ENCODE measurements around the gene APCDD1L. TPM values are rescaled to one million over a fixed set of nuclear protein-coding genes. Genes with fewer than 3 reads are reported as not detected.

APCDD1L gene
- polyA plus RNA-seq, 1 of the 3 experiments (the other 2 are of a cell fraction): 0.99 TPM

DNA sequence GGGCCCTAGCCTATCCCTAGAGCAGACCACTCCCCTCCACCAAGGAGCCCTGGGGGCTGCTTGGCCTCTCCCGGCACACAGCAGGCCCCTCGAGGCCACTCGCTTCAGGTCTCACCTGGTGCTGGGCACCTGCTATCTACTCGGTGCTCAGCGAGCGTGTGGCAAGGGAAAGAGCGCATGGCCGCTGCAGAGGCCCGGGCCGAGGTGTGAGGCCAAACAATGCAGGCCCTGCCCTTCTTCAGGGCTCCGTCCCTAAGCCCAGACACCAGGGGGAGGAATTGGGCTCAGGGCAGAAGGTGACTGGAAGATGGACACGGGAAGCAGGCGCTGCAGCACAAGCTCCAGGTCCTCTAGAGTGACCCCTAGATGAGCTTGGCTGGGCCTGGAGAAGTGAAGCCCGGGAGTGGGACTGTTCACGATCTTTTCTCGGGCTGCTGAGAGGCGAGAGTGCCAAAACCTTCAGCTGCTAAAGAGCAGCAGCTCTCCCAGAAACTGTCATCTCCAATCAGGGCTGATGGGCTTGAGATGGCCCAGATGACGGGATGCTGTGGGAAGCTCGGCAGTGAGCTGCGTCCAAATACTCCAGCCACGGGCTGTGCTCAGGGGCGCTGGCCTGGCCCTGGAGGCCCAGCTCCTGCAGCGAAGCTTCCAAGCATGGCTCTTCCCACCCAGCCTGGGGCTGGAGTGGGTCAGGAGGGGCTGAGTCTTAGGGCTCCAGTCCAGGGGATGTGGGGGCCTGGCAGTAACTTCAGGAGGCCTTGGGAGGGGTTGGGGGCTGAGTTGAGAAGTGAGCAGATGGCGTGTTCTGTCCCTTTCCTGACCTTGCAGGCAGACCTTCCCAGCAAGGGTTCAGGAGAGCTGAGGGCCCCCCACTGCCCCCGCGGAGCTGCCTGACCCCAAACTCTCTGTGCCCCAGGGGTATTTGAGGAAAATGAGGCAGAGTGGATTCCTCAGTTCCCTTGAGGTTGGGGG lies 43.7 kb downstream of the APCDD1L start:
- Histone ChIP-seq H3K9me2 (no peaks in the 10 kb centered on the region), H3K27ac (ENCODE audit: low read depth in 2 of 2, low read length in 1 of 2) (peak overlapping the region; percentile 82 to 90), H3K79me2 (ENCODE audit: insufficient read depth) (no peaks in the 10 kb centered on the region), H3K4me3 (ENCODE audit: low read depth in 2 of 2, low read length in 1 of 2) (no peak overlapping the region), H3K4me2 (peak overlapping the region; percentile 51; the same call in 1 of the 2 replicates), H3K9me3 (no peaks in the 10 kb centered on the region), H3K4me1 (ENCODE audit: control insufficient read depth in 1 of 2, insufficient read depth in 2 of 2, low read depth in 1 of 2, low read length in 1 of 2) (peaks cover 5 to 52% of the 10 kb centered on the region in 2 experiments; a peak in 3 of 4 replicates), H3K27me3 (ENCODE audit: insufficient read depth) (no peaks in the 10 kb centered on the region), H2AFZ (ENCODE audit: low read depth) (no peak overlapping the region), H4K20me1 (ENCODE audit: insufficient read depth) (no peaks in the 10 kb centered on the region), H3K9ac (no peak overlapping the region; the same call in 1 of the 2 replicates), H3F3A (replicated peaks; ENCODE audit: insufficient read depth) (peaks cover 11% of the 10 kb centered on the region), H3K36me3 (replicated peaks in 1 of 2; ENCODE audit: control insufficient read depth in 1 of 2, insufficient read depth in 2 of 2, low read length in 1 of 2) (no peaks in the 10 kb centered on the region)
- 61% methylated on average over 19 of the region's 26 CpGs for WGBS (ENCODE audit: low lambda C conversion rate)
- DNase-seq: peak; percentile 92
- ChIA-PET POLR2A (interaction anchor here (0.8 to 1.7 kb wide), 6 partner anchors 14 to 180 kb away, joined by 3 to 9 read pairs (median 3); partner anchors contain the start of genes STX16 and VAPB), CTCF (interaction anchor here (0.7 to 1.8 kb wide), 11 partner anchors 10 to 262 kb away, joined by 3 to 7 read pairs (median 3); no protein-coding TSS in a partner anchor)
- TF ChIP-seq GATA2 (CRISPR knock-in tag; IDR thresholded peaks at IDR 0.05) (peak; percentile 70), ELF1 (IDR thresholded peaks at IDR 0.05) (0 out of 2 replicates have a peak, but pooled peaks have one; percentile 24), TCF12 (IDR thresholded peaks at IDR 0.05) (peak; percentile 100), SIN3A (IDR thresholded peaks at IDR 0.05; ENCODE audit: borderline replicate concordance, low read depth, low read length) (peak; percentile 79; the same call in 1 of the 2 replicates), CHD2 (IDR thresholded peaks at IDR 0.05; ENCODE audit: low read length, partially characterized antibody) (peak; percentile 69), FOSL2 (IDR thresholded peaks at IDR 0.05; ENCODE audit: borderline replicate concordance, low read depth) (0 out of 2 replicates have a peak, but pooled peaks have one; percentile 11), YY1 (IDR thresholded peaks at IDR 0.05; ENCODE audit: low read depth) (no peak), RAD21 (IDR thresholded peaks at IDR 0.05; ENCODE audit: low read length) (peak; percentile 38; the same call in 1 of the 2 replicates), FOXJ3 (CRISPR knock-in tag; IDR thresholded peaks at IDR 0.05) (peak; percentile 85; the same call in 1 of the 2 replicates), EP300 (IDR thresholded peaks at IDR 0.05; ENCODE audit: borderline replicate concordance in 1 of 2, low read depth in 1 of 2, low read length in 1 of 2) (peak; percentile 91 to 92), POLR2AphosphoS5 (IDR thresholded peaks at IDR 0.05; ENCODE audit: low read depth, low read length) (peak; percentile 86; the same call in 1 of the 2 replicates), USF2 (IDR thresholded peaks at IDR 0.05; ENCODE audit: borderline replicate concordance, low read depth, low read length) (no peak), MEF2A (IDR thresholded peaks at IDR 0.05; ENCODE audit: borderline replicate concordance, low read depth) (0 out of 2 replicates have a peak, but pooled peaks have one; percentile 29), JUND (IDR thresholded peaks at IDR 0.05) (peak; percentile 70), TEAD4 (IDR thresholded peaks at IDR 0.05; ENCODE audit: borderline replicate concordance, insufficient read depth) (peak; percentile 70; the same call in 1 of the 2 replicates), RXRA (IDR thresholded peaks at IDR 0.05; ENCODE audit: borderline replicate concordance, low read depth) (peak; percentile 65; the same call in 1 of the 2 replicates), NRF1 (IDR thresholded peaks at IDR 0.05; ENCODE audit: low read depth, low read length) (no peak), TAF1 (IDR thresholded peaks at IDR 0.05; ENCODE audit: borderline replicate concordance, low read depth, low read length) (no peak), FOXM1 (IDR thresholded peaks at IDR 0.05; ENCODE audit: low read depth) (peak; percentile 70; the same call in 1 of the 2 replicates)
- TF ChIP-seq, protein P1, sequence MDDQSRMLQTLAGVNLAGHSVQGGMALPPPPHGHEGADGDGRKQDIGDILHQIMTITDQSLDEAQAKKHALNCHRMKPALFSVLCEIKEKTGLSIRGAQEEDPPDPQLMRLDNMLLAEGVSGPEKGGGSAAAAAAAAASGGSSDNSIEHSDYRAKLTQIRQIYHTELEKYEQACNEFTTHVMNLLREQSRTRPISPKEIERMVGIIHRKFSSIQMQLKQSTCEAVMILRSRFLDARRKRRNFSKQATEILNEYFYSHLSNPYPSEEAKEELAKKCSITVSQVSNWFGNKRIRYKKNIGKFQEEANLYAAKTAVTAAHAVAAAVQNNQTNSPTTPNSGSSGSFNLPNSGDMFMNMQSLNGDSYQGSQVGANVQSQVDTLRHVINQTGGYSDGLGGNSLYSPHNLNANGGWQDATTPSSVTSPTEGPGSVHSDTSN (IDR thresholded peaks at IDR 0.05): peak; percentile 98
- TF ChIP-seq, protein P2, sequence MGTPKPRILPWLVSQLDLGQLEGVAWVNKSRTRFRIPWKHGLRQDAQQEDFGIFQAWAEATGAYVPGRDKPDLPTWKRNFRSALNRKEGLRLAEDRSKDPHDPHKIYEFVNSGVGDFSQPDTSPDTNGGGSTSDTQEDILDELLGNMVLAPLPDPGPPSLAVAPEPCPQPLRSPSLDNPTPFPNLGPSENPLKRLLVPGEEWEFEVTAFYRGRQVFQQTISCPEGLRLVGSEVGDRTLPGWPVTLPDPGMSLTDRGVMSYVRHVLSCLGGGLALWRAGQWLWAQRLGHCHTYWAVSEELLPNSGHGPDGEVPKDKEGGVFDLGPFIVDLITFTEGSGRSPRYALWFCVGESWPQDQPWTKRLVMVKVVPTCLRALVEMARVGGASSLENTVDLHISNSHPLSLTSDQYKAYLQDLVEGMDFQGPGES (IDR thresholded peaks at IDR 0.05; ENCODE audit: low read depth, low read length): no peak
- TF ChIP-seq, protein P3, sequence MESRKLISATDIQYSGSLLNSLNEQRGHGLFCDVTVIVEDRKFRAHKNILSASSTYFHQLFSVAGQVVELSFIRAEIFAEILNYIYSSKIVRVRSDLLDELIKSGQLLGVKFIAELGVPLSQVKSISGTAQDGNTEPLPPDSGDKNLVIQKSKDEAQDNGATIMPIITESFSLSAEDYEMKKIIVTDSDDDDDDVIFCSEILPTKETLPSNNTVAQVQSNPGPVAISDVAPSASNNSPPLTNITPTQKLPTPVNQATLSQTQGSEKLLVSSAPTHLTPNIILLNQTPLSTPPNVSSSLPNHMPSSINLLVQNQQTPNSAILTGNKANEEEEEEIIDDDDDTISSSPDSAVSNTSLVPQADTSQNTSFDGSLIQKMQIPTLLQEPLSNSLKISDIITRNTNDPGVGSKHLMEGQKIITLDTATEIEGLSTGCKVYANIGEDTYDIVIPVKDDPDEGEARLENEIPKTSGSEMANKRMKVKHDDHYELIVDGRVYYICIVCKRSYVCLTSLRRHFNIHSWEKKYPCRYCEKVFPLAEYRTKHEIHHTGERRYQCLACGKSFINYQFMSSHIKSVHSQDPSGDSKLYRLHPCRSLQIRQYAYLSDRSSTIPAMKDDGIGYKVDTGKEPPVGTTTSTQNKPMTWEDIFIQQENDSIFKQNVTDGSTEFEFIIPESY (IDR thresholded peaks at IDR 0.05; ENCODE audit: borderline replicate concordance, low read depth): peak; percentile 52; the same call in 1 of the 2 replicates
- TF ChIP-seq, protein P4, sequence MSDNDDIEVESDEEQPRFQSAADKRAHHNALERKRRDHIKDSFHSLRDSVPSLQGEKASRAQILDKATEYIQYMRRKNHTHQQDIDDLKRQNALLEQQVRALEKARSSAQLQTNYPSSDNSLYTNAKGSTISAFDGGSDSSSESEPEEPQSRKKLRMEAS (IDR thresholded peaks at IDR 0.05; ENCODE audit: low read depth): peak; percentile 48
- TF ChIP-seq, protein P5, sequence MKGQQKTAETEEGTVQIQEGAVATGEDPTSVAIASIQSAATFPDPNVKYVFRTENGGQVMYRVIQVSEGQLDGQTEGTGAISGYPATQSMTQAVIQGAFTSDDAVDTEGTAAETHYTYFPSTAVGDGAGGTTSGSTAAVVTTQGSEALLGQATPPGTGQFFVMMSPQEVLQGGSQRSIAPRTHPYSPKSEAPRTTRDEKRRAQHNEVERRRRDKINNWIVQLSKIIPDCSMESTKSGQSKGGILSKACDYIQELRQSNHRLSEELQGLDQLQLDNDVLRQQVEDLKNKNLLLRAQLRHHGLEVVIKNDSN (IDR thresholded peaks at IDR 0.05; ENCODE audit: borderline replicate concordance, low read depth): no peak
